ENCODE measurements around the gene PRAMEF1. TPM values are rescaled to one million over a fixed set of nuclear protein-coding genes. Genes with fewer than 3 reads are reported as not detected.
"Not testable (repeated sequence)": the region's sequence is repeated elsewhere in the genome, so short reads cannot be mapped to it uniquely, and the experiment has no call there.

PRAMEF1 gene
- total RNA-seq, 1 experiment from 2014 or later: not detected

DNA sequence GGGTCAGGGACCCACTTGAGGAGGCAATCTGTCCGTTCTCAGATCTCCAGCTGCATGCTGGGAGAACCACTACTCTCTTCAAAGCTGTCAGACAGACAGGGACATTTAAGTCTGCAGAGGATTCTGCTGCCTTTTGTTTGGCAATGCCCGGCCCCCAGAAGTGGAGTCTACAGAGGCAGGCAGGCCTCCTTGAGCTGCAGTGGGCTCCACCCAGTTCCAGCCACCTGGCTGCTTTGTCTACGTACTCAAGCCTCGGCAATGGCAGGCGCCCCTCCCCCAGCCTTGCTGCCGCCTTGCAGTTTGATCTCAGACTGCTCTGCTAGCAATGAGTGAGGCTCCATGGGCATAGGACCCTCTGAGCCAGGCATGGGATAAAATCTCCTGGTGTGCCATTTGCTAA is 27.9 kb downstream of the PRAMEF1 start:
- H3K9me3 ChIP-seq, H3K4me3 ChIP-seq, H3K27me3 ChIP-seq, H3K36me3 ChIP-seq, DNase-seq: not testable (repeated sequence)

DNA sequence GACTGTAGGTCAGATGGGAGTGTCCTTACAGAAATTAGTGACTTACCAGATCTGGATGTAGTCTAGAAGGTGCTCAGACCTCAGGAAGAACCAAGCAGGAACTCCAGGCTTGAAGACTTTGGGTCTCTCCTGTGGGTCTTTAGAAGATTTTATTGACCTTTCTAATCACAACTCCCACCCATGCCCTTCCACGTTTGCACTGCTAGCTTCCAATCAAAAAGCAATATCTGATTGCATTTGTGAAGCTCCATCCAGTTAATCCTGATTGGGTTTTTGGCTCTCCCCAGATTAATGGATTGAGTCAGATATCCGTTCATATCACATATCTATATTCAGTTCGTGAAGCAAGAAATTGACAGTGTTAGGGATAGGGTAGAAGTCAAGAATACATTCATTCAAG is 40.1 kb downstream of the PRAMEF1 start, which contains the start of gene PRAMEF11:
Gene PRAMEF11, minus strand, starts transcription at position 101 of the 400 bp plus-strand sequence. CDS start 2,621 bp downstream, outside the sequence.
- not testable (repeated sequence) for H3K9me3 ChIP-seq, H3K4me3 ChIP-seq, H3K36me3 ChIP-seq, DNase-seq, H3K27me3 ChIP-seq

DNA sequence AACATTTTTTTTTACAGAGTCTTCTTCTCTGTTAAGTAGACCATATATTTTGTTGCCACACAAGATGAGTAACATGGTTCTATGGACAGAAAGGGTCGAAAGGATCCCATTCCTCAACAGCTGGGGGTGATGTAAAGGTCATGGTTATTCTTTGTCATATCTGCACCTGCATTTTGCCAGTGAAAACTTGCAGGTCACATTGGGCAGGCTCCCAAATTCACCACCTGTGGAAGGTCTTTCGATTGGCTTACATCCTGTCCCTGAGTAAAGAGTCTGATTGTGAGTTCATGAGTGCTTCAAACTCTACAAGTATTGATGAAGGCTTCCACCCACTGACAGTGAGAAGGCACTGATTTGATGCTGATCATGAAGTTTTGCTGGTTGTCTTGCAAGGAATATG is 42.1 kb downstream of the PRAMEF1 start:
- H3K9me3 ChIP-seq, H3K4me3 ChIP-seq, H3K36me3 ChIP-seq, H3K27me3 ChIP-seq, DNase-seq: not testable (repeated sequence)

Other genes starting within 250 kb of the PRAMEF1 start
- gene DHRS3, start 173.2 kb upstream of the PRAMEF1 start, total RNA-seq (2014; rRNA removed; shearing (Covaris generic); ENCODE audit: low replicate concordance): 229 and 317 TPM in 2 replicates
- not detected in 2 replicates for gene AADACL4, start 147.3 kb upstream of the PRAMEF1 start, total RNA-seq (2014; rRNA removed; shearing (Covaris generic); ENCODE audit: low replicate concordance)
- not detected in 2 replicates for gene AADACL3, start 75.3 kb upstream of the PRAMEF1 start, total RNA-seq (2014; rRNA removed; shearing (Covaris generic); ENCODE audit: low replicate concordance)
- gene CFAP107, start 45.2 kb upstream of the PRAMEF1 start, total RNA-seq (2014; rRNA removed; shearing (Covaris generic); ENCODE audit: low replicate concordance): not detected in 2 replicates
- not detected in 2 replicates for gene PRAMEF12, start 17.7 kb upstream of the PRAMEF1 start, total RNA-seq (2014; rRNA removed; shearing (Covaris generic); ENCODE audit: low replicate concordance)
- gene PRAMEF11, start 40.0 kb downstream of the PRAMEF1 start, total RNA-seq (2014; rRNA removed; shearing (Covaris generic); ENCODE audit: low replicate concordance): not detected in 2 replicates
- not detected in 2 replicates for gene HNRNPCL1, start 57.3 kb downstream of the PRAMEF1 start, total RNA-seq (2014; rRNA removed; shearing (Covaris generic); ENCODE audit: low replicate concordance)
- gene PRAMEF2, start 65.7 kb downstream of the PRAMEF1 start, total RNA-seq (2014; rRNA removed; shearing (Covaris generic); ENCODE audit: low replicate concordance): not detected in 2 replicates
- gene PRAMEF4, start 94.8 kb downstream of the PRAMEF1 start, total RNA-seq (2014; rRNA removed; shearing (Covaris generic); ENCODE audit: low replicate concordance): not detected in 2 replicates
- not detected in 2 replicates for gene PRAMEF10, start 106.9 kb downstream of the PRAMEF1 start, total RNA-seq (2014; rRNA removed; shearing (Covaris generic); ENCODE audit: low replicate concordance)
- gene PRAMEF7, start 125.2 kb downstream of the PRAMEF1 start, total RNA-seq (2014; rRNA removed; shearing (Covaris generic); ENCODE audit: low replicate concordance): not detected in 2 replicates
- gene PRAMEF6, start 156.2 kb downstream of the PRAMEF1 start, total RNA-seq (2014; rRNA removed; shearing (Covaris generic); ENCODE audit: low replicate concordance): not detected in 2 replicates

All from MG63 (cell line).